Measurements from ENCODE around the gene DENND1A. TPM values are rescaled to one million over a fixed set of nuclear protein-coding genes. Genes with fewer than 3 reads are reported as not detected.

Gene DENND1A
- total RNA-seq, 1 donor from 2014 or later, result 13.9 TPM

DNA sequence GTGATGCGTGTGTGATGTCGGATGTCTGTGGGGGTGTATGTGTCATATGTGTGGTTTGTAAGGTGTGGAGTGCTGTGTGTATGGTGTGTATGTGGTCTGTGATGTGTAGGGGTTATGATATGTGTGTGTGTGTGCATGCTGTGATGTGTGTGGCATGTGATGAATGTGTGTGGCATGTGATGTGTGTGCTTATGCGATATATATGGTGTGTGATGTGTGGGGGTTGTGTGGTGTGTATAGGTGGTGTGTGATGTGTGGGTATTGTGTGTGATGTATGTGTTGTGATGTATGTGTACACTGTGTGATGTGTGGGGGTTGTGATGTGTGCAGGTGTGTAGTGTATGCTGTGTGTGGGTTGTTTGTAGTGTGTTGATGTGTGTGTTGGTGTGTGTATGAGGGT lies 583.1 kb downstream of the DENND1A start:
- no peaks in the 10 kb centered on the region for H3K36me3 Mint-ChIP-seq (ENCODE audit: unreplicated experiment)
- H3K4me1 Mint-ChIP-seq (ENCODE audit: low read depth, unreplicated experiment), result peaks cover 4% of the 10 kb centered on the region
- peaks cover 7% of the 10 kb centered on the region for H3K27me3 Mint-ChIP-seq (ENCODE audit: unreplicated experiment)
- no peaks in the 10 kb centered on the region for H3K9me3 Mint-ChIP-seq (ENCODE audit: unreplicated experiment)
- no peak overlapping the region for H3K4me3 Mint-ChIP-seq (ENCODE audit: unreplicated experiment)
- no peak for DNase-seq
- no peak overlapping the region for H3K27ac Mint-ChIP-seq (ENCODE audit: unreplicated experiment)
- TF ChIP-seq, protein P1, sequence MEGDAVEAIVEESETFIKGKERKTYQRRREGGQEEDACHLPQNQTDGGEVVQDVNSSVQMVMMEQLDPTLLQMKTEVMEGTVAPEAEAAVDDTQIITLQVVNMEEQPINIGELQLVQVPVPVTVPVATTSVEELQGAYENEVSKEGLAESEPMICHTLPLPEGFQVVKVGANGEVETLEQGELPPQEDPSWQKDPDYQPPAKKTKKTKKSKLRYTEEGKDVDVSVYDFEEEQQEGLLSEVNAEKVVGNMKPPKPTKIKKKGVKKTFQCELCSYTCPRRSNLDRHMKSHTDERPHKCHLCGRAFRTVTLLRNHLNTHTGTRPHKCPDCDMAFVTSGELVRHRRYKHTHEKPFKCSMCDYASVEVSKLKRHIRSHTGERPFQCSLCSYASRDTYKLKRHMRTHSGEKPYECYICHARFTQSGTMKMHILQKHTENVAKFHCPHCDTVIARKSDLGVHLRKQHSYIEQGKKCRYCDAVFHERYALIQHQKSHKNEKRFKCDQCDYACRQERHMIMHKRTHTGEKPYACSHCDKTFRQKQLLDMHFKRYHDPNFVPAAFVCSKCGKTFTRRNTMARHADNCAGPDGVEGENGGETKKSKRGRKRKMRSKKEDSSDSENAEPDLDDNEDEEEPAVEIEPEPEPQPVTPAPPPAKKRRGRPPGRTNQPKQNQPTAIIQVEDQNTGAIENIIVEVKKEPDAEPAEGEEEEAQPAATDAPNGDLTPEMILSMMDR (IDR thresholded peaks at IDR 0.05; ENCODE audit: partially characterized antibody, unreplicated experiment), result no peak

DNA sequence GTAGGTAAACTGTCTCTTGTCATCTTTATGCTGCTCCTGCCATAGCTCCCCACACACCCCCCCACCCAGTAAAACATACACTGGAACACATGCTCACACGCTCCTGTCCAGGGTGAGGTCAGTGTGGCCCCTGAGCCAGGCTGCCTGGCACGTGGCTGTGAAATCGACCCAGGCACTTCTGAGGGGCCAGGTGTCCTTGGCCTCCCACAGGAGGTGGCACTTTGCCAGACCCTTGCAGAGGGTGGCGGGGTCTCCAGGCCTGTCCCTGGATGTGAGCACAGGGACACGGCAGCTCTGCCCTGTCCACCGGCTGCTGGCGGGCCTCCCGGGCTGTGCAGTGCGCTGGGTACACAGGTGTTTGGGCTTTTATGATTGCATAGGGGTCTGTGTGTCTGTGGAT lies 583.9 kb downstream of the DENND1A start:
- H3K4me3 Mint-ChIP-seq (ENCODE audit: unreplicated experiment), result no peak overlapping the region
- peaks cover 7% of the 10 kb centered on the region for H3K27me3 Mint-ChIP-seq (ENCODE audit: unreplicated experiment)
- H3K9me3 Mint-ChIP-seq (ENCODE audit: unreplicated experiment), result no peaks in the 10 kb centered on the region
- no peak for DNase-seq
- peaks cover 4% of the 10 kb centered on the region for H3K4me1 Mint-ChIP-seq (ENCODE audit: low read depth, unreplicated experiment)
- TF ChIP-seq, protein P1 (IDR thresholded peaks at IDR 0.05; ENCODE audit: partially characterized antibody, unreplicated experiment), result no peak
- no peaks in the 10 kb centered on the region for H3K36me3 Mint-ChIP-seq (ENCODE audit: unreplicated experiment)
- H3K27ac Mint-ChIP-seq (ENCODE audit: unreplicated experiment), result no peak overlapping the region

GRCh38 chr9:123345567-123345955 lies 584.4 kb downstream of the DENND1A start:
- peak overlapping the region; percentile 55 for H3K27ac Mint-ChIP-seq (ENCODE audit: unreplicated experiment)
- H3K36me3 Mint-ChIP-seq (ENCODE audit: unreplicated experiment), result no peaks in the 10 kb centered on the region
- TF ChIP-seq, protein P1 (IDR thresholded peaks at IDR 0.05; ENCODE audit: partially characterized antibody, unreplicated experiment), result no peak
- H3K4me1 Mint-ChIP-seq (ENCODE audit: low read depth, unreplicated experiment), result peaks cover 4% of the 10 kb centered on the region
- H3K4me3 Mint-ChIP-seq (ENCODE audit: unreplicated experiment), result no peak overlapping the region
- H3K27me3 Mint-ChIP-seq (ENCODE audit: unreplicated experiment), result peaks cover 7% of the 10 kb centered on the region
- no peaks in the 10 kb centered on the region for H3K9me3 Mint-ChIP-seq (ENCODE audit: unreplicated experiment)
- DNase-seq, result no peak

DNA sequence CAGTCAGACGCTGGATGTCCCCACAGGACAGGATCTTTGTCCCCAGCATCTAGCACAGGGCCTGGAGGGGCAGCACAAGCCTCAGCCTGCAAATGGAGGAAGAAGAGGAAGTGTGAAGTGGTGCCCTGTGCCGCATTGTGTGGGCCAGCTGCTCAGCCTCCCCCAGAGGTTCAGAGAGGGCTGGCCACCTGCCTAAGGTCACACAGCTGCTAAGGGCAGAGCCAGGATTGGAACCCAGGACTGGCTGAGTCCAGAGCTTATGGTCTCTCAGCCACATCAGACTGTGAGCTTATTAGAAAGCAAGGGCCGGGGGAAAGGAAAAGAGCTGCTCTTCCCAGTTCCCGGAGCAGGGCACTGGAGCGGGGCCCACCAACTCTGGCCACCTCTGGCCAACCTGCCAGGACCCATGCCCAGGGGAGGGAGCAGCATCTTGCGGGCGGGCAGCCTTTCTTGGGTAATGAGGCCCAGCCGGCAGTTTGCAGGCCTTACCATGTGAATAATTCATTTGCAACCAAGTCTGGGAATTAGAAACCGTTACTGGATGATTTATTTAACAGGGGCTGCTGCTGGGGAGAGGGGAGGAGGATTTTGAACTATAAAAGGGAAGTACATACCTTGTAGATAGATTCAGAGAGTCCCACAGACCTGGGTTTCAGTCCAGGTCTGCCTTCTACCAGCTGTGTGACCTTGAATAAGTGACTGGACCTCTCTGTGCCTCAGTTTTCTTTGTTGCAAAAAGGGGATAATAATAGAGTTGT lies 585.6 kb downstream of the DENND1A start:
- DNase-seq, result no peak
- no peak overlapping the region for H3K27ac Mint-ChIP-seq (ENCODE audit: unreplicated experiment)
- H3K27me3 Mint-ChIP-seq (ENCODE audit: unreplicated experiment), result peaks cover 3% of the 10 kb centered on the region
- H3K9me3 Mint-ChIP-seq (ENCODE audit: unreplicated experiment), result no peaks in the 10 kb centered on the region
- TF ChIP-seq, protein P1 (IDR thresholded peaks at IDR 0.05; ENCODE audit: partially characterized antibody, unreplicated experiment), result no peak
- H3K4me3 Mint-ChIP-seq (ENCODE audit: unreplicated experiment), result no peak overlapping the region
- no peaks in the 10 kb centered on the region for H3K36me3 Mint-ChIP-seq (ENCODE audit: unreplicated experiment)
- H3K4me1 Mint-ChIP-seq (ENCODE audit: low read depth, unreplicated experiment), result peaks cover 4% of the 10 kb centered on the region

GRCh38 chr9:123343443-123344191 lies 586.3 kb downstream of the DENND1A start:
- DNase-seq, result no peak

More at GRCh38 chr9:123343443-123344191, 586.3 kb downstream of the DENND1A start:
- peaks cover 4% of the 10 kb centered on the region for H3K4me1 Mint-ChIP-seq (ENCODE audit: low read depth, unreplicated experiment)
- H3K27ac Mint-ChIP-seq (ENCODE audit: unreplicated experiment), result no peak overlapping the region
- H3K4me3 Mint-ChIP-seq (ENCODE audit: unreplicated experiment), result no peak overlapping the region
- TF ChIP-seq, protein P1 (IDR thresholded peaks at IDR 0.05; ENCODE audit: partially characterized antibody, unreplicated experiment), result no peak
- H3K27me3 Mint-ChIP-seq (ENCODE audit: unreplicated experiment), result peaks cover 3% of the 10 kb centered on the region
- H3K9me3 Mint-ChIP-seq (ENCODE audit: unreplicated experiment), result no peaks in the 10 kb centered on the region
- no peaks in the 10 kb centered on the region for H3K36me3 Mint-ChIP-seq (ENCODE audit: unreplicated experiment)

All from glutamatergic neuron (in vitro differentiated cells).